ENCODE measurements around the gene DNAH11.
"Not testable (repeated sequence)": the region's sequence is repeated elsewhere in the genome, so short reads cannot be mapped to it uniquely, and the experiment has no call there.

DNAH11 gene

DNA sequence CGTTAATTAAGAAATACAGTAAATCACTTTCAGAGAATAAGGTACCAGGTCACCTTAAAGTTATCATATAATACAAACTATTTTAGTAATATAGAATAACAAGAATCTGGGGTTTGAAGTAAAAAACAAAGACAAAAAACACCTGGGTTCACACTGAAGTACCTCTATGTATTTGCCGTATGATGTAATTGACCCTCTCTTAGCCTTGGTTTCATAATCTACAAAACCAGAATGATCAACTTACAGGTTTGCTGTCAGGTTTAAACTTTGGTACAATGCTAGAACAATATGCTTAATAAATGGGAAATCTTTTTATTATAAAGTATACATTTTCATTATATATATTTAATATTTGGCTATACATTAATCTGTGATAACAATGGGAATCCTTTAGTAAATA, 344.5 kb downstream of the DNAH11 start:
- no peak for DNase-seq (ENCODE audit: low read depth in 2 of 2)

DNA sequence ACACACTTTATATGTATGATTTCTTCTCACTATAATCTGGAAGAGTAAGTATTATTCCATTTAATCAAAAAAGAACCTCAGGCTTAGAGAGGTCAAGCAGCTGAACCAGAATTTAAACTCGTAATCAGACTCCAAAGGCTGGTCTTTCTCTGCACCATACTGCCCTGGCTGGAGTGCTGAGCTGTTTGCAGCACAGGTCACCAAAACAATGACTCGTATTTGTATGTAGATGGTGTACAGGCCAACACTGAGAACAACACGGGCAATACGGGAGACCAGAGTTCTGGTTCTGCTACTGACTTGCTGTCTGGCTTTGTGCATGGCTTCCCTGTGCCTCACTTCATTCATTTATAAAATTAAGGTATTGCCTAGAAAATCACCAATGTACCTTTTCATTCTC, 344.9 kb downstream of the DNAH11 start:
- no peak for DNase-seq (ENCODE audit: low read depth in 2 of 2)

DNA sequence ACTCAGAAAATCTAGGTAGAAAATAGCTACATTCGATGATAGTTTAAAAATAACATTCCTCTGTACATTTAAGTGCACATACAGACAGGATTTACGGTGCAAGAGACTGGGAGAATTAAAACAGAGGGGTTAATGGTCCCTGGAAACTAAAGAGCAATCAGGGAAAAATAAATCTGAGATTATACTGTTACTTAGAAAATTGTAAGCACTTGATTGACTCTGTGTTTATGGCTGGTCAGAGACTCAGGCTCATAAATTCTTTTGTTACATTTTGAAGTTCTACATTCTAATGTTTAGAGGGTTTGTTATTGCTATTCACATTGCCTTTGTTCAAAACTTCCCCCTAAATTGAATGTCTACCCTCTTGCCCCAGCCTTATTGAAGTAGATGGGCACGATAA, 348.5 kb downstream of the DNAH11 start:
- no peak for DNase-seq (ENCODE audit: low read depth in 2 of 2)

DNA sequence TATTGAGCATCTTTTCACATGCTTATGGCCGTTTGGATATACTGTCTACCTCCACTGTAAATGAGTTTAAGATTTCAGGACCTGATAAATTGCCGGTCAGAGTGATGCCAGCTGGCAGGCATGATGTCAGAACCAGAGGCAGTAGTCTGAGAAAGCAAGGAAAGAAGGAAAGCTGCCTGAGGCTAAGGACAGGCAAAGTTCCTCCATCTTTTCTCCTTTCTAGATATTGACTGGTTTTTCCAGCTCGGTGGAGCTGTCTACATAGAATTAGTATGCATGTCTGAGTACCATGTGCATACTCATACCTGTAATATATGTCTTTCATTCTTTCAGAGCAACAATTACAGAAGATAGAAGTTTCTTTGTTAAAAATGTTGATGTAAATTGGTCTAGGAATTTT, 350.6 kb downstream of the DNAH11 start:
- no peak for DNase-seq (ENCODE audit: low read depth in 2 of 2)

DNA sequence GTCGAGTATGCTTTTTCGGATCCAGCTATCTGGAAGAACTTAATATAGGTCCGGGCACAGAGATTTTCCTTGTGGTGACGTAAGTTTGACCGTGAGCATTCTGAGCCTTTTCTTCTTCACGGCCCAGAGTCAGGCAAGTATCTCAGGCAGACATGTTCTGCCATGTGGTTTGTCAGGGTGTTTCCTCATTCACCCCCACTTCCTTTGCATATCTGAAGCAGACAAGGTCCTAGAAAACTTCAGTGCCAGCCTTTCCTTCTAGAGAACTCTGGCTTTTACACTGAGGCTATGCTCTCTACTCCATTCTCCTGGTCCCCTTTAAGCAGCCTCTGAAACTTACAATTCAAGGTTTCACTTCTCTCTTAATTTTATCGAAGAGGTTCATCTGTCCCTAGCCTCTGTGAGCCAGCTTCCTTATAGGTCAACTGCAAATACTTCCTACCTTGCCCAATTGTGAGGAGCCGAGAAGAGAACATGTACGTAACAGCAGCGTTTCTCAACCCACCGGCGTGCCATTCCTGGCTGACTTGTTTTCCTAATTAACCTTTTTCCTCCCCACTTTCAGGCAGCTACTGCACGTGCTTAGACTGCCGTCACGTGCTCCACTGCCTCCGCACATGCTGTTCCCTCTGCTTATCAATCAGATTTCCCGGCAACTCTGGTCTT, 355.6 kb downstream of the DNAH11 start:
- DNase-seq (ENCODE audit: low read depth in 2 of 2) = no peak

DNA sequence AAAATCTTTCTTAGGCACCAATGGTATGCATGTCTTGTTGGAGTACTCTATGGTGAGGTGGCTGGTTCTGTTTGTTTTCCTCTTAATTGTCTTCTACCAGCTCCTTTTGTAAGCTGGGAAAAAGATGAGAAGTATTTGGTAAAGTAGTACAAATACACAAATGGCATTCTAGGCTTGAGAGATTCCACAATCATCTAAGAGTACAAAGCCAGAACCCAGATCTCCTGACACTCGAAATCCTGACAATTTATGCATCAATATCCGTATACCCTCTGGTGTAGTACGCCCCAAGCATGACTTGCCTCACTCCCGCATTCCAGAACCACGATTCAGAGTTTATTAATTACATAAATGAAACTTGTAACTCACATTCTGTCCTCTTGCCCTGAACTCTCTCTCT, 359.4 kb downstream of the DNAH11 start:
- no peak for DNase-seq (ENCODE audit: low read depth in 2 of 2)

DNA sequence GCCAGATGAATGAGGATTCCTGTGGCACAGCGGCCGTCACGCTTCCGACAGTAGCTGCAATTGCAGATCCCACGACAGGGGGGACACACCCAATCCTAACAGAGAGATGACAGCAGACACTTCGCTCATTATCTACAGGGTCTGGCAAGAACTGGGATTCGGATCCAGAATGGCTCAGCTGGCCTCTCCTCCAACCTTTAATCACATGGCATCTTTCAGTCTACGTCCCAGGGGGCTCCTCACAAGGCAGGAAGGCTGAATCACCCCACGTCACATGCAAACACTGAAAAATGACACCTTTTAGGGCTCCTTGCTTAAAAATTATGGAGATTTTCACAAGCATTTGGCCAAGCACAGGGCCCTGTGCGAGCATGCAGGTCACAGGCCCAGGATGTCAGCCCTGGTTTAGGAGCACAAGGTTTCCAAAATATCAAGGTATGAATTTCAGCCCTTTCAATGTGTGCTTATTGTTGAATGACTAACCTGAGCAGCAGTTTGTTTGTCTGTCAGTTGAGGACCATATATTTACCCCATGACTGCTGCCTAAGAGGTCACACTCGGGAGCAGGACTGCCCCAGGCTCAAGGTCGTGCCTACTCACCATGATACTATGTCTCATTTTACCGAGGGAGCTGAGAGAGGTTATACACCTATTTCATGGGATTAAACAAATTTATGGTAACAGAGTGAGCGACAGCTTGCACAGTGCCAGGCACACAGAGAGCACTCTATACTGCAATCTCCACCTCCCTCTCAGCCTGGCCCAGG, 360.4 kb downstream of the DNAH11 start:
- no peak for DNase-seq (ENCODE audit: low read depth in 2 of 2)

DNA sequence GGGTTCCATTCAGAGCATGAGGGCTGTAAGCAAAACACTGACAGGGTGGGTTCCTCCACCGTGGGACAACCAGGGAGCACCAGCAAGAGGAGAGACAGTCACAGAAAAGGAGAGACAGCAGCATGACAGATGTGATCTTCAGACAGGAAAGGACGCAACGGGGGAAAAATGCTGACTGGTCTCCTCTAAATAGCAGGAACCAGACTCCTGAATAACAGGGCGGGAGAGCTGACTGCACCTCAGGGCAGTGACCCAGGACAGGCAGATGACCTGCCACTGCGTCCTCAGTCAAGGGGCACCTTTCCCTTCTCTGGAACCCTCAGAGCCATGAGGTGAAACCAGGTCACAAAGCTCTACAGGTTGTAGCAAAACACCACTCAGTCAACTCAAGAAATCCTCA, 365.9 kb downstream of the DNAH11 start:
- no peak for DNase-seq (ENCODE audit: low read depth in 2 of 2)

DNA sequence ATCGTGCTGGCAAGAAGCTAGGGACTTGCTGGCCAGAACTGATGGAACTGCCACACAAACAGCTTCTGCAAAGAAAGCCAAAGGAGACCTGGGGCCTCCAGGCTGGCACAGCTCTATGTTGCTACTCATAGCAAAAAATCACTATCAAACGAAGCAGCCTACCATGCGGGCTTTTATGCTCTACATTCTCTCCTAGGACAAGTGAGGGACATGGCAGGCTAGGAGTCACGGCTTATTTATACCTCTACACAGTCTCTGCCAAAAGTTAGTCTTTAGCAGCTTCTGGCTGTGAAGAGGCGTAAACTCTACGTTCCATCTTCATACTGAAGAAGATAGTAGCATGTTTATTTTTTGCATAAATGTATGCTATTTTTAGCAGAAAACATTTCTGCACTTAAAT, 367.4 kb downstream of the DNAH11 start:
- DNase-seq (ENCODE audit: low read depth in 2 of 2) = no peak

DNA sequence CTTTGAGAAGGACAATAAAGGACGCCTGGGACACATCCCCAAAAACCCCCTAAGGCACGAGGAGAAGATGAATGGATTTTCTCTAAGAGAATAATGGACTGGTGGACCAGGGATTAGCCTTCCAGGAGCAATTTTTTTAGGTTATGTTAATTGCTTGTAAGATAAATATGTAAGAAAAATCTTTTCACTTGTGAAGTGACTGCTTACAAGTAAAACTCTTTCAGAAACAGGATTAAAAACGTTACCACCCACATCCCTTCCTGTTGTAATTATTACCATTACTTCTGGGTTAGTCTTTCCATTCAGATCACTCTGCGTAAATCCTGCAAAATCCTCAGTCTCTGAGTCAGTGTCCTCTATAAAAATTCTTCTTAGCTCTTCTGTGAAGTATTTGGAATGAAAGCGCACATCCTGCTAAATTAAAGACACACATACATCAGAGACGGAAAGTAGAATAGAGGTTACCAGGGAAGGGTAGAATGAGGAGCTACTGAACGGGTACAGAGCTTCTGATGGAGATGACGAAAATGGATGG, 368.6 kb downstream of the DNAH11 start:
- no peak for DNase-seq (ENCODE audit: low read depth in 2 of 2)

DNA sequence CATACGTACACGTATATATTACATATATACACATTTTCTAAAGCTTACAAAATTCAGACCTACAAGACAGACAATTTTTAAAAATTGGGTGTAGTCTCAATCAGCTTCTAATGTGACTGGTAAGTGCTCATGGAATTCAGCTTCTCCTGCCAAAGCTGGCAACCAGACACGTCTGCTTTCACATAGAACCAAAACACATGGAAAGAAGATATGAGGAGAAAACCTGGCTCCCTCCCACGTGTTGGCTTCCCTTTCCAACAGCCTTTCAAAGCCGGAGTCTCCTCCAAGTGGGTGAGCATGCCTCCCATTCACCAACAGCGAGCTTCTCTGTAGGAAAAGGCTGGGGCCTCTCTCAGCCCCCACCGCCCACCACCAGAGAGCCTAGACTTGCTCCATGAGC, 369.5 kb downstream of the DNAH11 start:
- no peak for DNase-seq (ENCODE audit: low read depth in 2 of 2)

DNA sequence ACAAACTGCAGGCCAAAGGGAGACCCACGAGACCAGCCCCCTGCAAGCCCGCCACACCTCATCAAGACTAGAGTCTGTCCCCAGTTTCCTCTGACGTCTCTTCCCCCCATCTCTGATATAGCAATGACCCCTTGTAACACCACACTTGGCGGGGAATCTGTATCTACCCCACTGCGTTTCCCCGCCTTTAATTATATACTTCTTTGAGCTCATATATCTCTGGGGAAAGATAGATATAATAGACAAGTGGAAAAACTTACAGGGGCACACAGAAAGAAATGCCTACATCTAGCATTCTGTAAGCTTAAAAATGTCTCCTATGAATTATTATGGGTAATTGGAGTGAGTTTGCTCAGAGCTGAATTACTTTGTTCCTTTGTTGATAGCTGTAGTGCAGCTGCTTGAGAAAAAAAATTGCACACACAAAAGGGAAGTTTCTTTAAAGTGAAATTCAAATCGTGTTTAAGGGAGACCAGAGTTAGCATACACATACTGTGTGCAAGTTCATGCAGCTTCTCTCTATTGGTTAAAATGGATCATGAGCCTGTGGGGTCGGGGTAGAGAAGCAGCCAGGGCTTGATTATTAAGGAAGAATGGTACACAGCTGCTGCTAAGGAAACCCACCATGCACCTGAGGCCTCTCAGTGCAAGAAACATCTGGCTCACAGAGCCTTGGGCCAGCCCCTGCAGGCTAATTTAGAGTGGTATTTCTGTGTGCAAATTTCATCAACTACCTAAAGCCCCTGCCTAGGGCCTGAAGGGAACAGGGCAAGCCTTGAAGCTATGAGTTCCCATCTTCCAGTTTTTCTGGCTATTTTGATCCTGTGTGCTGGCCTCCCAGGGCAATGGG, 370.3 kb downstream of the DNAH11 start:
- no peak for DNase-seq (ENCODE audit: low read depth in 2 of 2)

DNA sequence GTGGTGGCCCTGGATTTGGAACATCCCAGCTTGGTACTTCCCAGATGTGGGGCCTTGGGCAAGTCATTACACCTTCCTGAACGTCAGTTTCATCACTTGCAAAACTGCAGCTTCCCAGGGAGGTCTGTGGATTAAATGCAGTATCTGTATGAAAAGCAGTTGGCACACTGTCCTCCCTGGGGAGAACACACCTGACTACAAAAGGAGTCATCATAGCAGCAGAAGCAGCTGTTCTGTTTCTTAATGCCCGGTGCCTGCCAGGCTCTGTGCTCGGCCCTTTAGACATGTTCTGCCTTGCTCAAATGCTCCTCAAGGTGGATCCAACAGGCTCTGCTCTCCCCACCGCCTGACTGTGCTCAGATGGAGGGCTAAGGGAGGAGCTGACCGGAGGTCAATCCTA, 371.8 kb downstream of the DNAH11 start:
- no peak for DNase-seq (ENCODE audit: low read depth in 2 of 2)

DNA sequence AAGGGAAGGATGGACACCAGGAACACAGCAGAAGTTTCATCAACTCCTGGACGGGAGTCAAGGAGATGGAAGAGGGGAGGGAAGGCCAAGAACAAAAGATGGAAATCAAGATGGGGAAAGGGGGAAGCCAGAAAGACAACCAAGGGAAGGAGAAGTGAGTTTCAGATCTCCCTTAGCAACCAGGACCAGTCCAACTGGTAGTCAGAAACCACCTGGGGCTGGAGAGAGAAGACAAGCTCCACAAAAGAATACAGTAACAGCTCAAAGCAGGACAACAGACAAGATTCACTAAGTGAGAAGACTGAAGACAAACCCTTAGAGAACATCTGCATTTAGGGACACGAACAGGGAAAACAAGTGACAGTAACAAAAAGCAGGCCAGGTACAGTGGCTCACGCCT, 372.3 kb downstream of the DNAH11 start:
- no peak for DNase-seq (ENCODE audit: low read depth in 2 of 2)

DNA sequence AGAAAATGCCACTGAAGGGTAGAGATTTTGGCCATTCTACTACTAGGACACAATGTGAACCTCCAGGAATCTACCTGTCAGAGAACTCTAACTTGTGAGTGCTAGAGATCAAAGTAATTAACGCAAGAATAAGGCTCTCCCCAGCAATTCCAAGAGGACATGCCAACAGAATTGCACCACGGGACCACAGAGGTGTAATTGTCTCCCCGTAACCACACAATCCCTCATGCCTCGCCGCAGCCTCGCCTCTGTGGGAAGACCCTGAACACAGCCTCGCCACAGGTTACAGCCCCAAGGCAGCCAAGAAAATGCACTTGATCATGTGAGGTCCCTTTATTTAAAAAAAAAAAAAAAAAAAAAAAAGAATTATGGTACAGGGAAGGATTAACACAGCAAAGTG, 373.3 kb downstream of the DNAH11 start:
- DNase-seq (ENCODE audit: low read depth in 2 of 2) = no peak

DNA sequence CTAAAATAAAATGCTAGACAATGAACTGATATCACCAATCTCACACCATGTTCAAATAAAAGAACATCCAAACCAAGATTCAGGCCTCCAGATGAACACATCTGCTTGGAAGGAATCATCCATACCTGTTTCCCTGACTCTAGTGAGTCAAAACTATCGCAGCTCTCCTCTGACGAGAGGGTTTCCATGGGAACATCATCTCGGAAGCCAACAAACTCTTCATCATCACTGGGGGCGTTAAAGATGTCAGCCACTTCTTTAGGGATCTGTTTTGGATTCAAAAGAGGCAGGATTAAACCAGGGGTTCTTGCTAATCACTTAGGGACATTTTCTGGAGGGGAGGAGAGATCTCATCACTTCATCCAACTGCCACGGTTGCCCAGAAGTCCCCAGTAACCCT, 373.8 kb downstream of the DNAH11 start:
- DNase-seq (ENCODE audit: low read depth in 2 of 2) = no peak

DNA sequence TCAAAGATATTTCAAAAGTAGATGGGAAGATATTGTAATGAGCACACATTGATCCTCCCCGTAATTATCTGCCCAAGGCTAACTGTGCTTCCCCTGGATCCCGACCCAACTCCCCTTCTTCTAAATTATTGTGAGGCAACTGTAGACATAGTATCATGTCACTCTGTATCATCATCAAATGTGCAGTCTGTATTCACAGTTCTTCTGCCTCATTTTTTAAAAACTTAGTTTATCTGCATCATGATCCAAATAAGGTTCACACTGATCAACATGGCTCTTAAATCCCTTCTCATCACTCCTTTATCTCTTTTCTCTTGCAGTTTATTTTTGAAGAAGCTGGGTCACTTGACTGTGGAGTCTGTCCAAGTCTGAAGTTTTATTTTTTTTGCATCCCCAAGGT, 375.4 kb downstream of the DNAH11 start:
- DNase-seq (ENCODE audit: low read depth in 2 of 2) = no peak

DNA sequence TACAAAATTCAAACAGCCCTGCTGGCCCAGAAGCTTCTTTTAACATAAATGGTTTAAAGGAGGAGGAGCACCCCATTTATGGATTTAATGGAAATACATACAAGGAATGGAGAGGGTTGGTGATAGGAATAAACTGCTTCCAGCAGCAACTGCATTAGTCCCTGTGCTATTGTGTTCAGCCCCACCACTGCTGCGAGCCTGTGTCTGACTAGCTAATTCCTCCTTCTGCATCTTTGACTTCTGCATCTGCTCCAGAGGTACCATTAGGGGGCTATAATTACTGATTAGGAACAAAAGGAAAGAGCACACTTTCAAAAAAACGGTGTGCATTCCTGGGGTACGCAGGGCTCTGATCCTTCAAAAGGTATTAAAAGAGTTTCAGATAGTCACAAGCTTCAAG, 378.1 kb downstream of the DNAH11 start:
- DNase-seq (ENCODE audit: low read depth in 2 of 2) = no peak

DNA sequence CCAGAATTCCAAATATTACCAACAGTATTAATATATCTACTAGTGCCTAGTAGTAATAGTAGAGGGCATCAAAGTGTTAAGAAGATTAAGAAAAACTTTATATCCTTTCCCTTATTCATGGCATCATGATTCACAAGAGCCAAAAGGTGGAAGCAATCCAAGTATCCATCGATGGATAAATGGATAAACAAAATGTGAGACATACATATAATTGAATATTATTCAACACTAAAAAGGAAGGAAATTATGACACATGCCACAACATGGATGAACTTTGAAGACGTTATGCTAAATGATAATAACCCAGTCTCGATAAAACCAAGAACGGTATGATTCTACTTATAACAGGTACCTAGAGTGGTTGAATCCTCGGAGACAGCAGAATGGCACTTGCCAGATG, 379.8 kb downstream of the DNAH11 start:
- DNase-seq (ENCODE audit: low read depth in 2 of 2) = no peak

DNA sequence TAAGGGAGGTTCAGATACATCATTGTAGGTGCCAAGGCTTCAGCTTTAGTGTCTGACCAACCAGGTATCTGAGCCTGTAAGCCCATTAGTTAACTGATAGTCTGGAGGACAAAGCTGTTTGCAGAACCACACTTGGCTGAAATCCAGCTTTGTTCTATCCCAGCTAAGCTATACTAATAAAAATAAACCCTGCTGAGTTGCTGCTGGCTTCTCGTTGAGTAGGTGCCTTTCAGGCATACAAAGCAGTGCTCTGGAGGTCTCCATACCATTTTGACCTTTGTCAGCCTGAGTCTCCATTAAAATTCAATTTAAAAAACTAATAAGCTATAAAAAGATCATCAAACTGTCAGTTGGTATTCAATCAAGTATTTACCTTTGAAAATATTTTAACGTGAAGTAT, 380.8 kb downstream of the DNAH11 start:
- DNase-seq (ENCODE audit: low read depth in 2 of 2) = no peak

DNA sequence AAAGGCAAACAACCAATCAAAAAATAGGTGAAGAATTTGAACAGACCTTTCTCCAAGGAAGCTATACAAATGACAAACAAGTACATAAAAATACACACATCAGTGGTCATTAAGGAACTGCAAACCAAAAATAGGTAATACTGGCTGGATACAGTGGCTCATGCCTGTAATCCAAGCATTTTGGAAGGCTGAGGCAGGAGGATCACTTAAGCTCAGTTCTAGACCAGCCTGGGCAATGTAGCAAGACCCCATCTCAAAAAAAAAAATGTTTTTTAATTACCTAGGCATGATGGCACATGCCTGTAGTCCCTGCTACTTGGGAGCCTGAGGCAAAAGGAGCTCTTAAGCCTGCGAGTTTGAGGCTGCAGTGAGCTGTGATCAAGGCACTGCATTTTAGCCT, 383.6 kb downstream of the DNAH11 start:
- DNase-seq (ENCODE audit: low read depth in 2 of 2) = no peak

DNA sequence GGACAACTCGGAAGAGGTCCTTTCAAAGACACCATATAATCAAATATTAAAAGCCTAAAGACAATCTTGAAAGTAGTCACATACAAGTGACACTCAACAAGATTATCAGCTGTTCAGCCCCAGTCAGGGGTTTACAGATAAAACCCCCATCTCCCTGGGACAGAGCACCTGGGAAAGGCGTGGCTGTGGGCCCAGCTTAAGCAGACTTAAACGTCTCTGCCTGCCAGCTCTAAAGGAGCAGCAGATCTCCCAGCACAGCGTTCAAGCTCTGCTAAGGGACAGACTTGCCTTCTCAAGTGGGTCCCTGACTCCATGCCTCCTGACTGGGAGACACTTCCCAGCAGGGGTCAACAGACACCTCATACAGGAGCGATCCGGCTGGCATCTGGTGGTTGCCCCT, 384.9 kb downstream of the DNAH11 start:
- no peak for DNase-seq (ENCODE audit: low read depth in 2 of 2)

DNA sequence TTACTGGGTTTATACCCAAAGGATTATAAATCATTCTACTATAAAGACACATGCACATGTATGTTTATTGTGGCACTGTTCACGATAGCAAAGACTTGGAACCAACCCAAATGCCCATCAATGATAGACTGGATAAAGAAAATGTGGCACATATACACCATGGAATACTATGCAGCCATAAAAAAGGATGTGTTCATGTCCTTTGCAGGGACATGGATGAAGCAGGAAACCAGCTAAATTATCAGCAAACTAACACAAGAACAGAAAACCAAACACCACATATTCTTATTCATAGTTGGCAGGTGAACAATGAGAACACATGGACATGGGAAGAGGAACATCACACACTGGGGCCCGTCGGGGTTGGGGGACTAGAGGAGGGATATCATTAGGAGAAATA, 390.5 kb downstream of the DNAH11 start:
- DNase-seq (ENCODE audit: low read depth in 2 of 2) = not testable (repeated sequence)

All from stimulated activated CD4-positive, alpha-beta T cell treated with anti-CD3 and anti-CD28 coated beads, Interleukin-1b, Interleukin-23, amount 100 ng/mL, for 1 hour (primary cell).